Chondrocyte (in vitro differentiated cells): Measurements from ENCODE around the gene BDH1. TPM values are rescaled to one million over a fixed set of nuclear protein-coding genes. Genes with fewer than 3 reads are reported as not detected.

Experiments
- DNase-seq: peaks from one replicate; pipeline ENCODE4 v3.0.0; 2021; ENCODE audit warnings: mixed read lengths, low spot score
- H3K27ac Mint-ChIP-seq: one replicate; pipeline ENCODE4 v1.8.0; 2021; ENCODE audit warnings: mild to moderate bottlenecking, moderate library complexity, mixed read lengths; ENCODE audit not compliant: unreplicated experiment
- H3K27me3 Mint-ChIP-seq: 2 replicates; pipeline ENCODE4 v1.8.0; 2021; ENCODE audit warnings: low read depth, mixed read lengths
- H3K36me3 Mint-ChIP-seq: 2 replicates; pipeline ENCODE4 v1.8.0; 2021; ENCODE audit warnings: low read depth, mixed read lengths
- H3K4me1 Mint-ChIP-seq: 2 replicates; pipeline ENCODE4 v1.8.0; 2021; ENCODE audit warnings: low read depth, mild to moderate bottlenecking, mixed read lengths
- H3K4me3 Mint-ChIP-seq: one replicate; pipeline ENCODE4 v1.8.0; 2021; ENCODE audit warnings: mild to moderate bottlenecking, moderate library complexity, mixed read lengths; ENCODE audit not compliant: unreplicated experiment
- H3K9me3 Mint-ChIP-seq: 2 replicates; pipeline ENCODE4 v1.8.0; 2021; ENCODE audit warnings: low read depth, mixed read lengths
- CTCF ChIP-seq: fragments of 200-600 bp; sonication (generic); IDR thresholded peaks from 2 replicates; pipeline ENCODE4 v1.5.0; 2021; ENCODE audit warnings: antibody characterized with exemption, mild to moderate bottlenecking, moderate library complexity
- total RNA-seq: library from RNA; stranded (reverse); gene quantifications from 3 replicates; pipeline ENCODE4 v1.2.1, GENCODE V29; 2021

The BDH1 gene
- total RNA-seq, 1 donor from 2014 or later, result 8.4 TPM

GRCh38 chr3:197508051-197508451 lies 47.7 kb downstream of the BDH1 start:
- H3K27ac Mint-ChIP-seq, result no peak overlapping the region
- no peak overlapping the region for H3K4me3 Mint-ChIP-seq
- H3K9me3 Mint-ChIP-seq, result no peaks in the 10 kb centered on the region

DNA sequence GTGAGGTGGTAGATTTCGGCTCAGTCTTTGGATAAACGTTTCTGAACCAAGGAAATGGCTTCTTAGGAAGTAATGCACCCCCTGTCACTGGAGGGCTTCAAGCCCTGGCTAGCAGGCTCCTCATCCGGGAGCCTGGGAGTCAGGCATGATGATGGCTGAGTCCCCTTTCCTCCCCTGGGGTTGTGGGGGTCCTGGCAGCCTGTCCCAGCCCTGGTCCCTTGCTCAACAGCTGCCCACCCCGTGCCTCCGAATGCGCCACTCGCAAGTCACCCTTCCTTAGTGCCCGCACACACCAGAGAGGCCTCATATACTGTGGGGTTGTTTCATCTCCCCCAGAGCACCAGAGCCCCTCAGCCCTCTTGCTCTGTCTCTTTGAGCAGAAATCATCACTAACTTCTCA lies 48.2 kb downstream of the BDH1 start:
- no peaks in the 10 kb centered on the region for H3K36me3 Mint-ChIP-seq
- no peak for TF ChIP-seq CTCF
- H3K4me1 Mint-ChIP-seq, result peaks cover 41% of the 10 kb centered on the region
- DNase-seq, result no peak
- H3K9me3 Mint-ChIP-seq, result no peaks in the 10 kb centered on the region
- no peak overlapping the region for H3K4me3 Mint-ChIP-seq
- H3K27me3 Mint-ChIP-seq, result no peaks in the 10 kb centered on the region
- H3K27ac Mint-ChIP-seq, result no peak overlapping the region

More at GRCh38 chr3:197508051-197508451, 47.7 kb downstream of the BDH1 start:
- peaks cover 41% of the 10 kb centered on the region for H3K4me1 Mint-ChIP-seq
- no peaks in the 10 kb centered on the region for H3K36me3 Mint-ChIP-seq
- no peak for DNase-seq
- TF ChIP-seq CTCF, result no peak
- no peaks in the 10 kb centered on the region for H3K27me3 Mint-ChIP-seq

GRCh38 chr3:197507081-197507480 lies 48.7 kb downstream of the BDH1 start:
- H3K9me3 Mint-ChIP-seq, result no peaks in the 10 kb centered on the region
- H3K36me3 Mint-ChIP-seq, result no peaks in the 10 kb centered on the region
- no peak overlapping the region for H3K4me3 Mint-ChIP-seq
- TF ChIP-seq CTCF, result no peak
- H3K27ac Mint-ChIP-seq, result no peak overlapping the region
- no peak for DNase-seq
- H3K4me1 Mint-ChIP-seq, result peaks cover 41% of the 10 kb centered on the region
- no peaks in the 10 kb centered on the region for H3K27me3 Mint-ChIP-seq

DNA sequence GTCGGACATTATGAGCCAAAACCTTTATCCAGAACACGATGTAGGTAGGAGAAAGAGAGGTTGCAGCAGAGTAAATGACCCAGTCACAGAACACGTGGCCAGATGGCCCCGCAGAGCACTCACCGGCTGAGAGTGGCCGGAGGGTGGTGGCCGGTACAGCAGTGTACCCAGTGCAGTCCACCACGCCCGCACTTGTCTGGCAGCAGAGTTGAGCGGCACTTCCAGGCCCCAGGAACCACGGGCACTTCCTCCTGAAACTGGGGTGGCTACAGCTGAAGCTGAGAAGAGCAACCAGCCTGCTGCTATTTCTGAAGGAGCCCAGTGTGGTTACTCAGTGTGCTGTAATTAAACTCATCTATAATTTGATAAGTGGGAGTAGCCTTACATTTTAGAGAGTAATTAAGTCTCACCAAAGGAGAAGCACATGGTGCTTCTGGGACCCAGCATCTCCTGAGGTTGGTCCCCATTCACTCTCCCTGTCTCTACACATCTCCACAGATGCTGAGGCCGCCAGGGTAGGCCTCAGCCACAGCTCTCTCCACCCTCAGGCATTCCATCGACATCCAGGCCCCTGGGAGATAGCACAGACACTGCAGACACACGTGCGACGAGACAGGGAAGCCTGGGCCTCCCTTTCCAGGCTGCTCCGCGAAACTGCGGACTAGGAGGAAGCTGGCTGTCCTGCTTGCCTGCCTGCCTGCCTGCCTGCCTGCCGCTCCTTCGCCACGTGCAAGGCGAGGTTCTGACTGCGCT lies 49.8 kb downstream of the BDH1 start:
- Mint-ChIP-seq H3K9me3 (no peaks in the 10 kb centered on the region), H3K36me3 (no peaks in the 10 kb centered on the region), H3K4me3 (no peak overlapping the region), H3K4me1 (peaks cover 30% of the 10 kb centered on the region), H3K27me3 (no peaks in the 10 kb centered on the region), H3K27ac (no peak overlapping the region)
- TF ChIP-seq CTCF, result no peak
- DNase-seq, result no peak

DNA sequence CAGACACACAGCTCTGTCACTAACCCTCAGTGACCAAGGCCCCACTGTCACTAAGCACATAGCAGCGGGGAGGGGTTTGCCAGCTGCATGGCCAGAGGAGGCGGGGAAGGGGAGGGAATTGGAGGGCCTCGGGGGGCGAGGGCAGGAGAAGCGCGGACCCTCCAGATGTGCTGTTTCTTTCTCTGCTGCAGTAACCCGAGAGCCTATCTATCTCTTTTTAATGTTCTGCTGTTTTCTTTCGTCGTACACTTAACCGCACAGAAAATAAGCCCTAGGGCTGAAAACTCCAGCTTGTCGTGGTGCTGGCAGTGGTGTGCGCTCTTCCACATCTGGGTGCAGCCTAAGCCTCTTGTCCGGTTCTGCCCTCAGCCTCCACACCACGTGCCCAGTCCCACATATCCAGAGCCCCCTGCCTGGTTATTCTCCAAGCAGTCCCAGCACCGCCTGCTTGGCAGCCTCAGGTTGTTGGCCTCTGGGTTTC lies 51.1 kb downstream of the BDH1 start:
- no peak for TF ChIP-seq CTCF
- peaks cover 20% of the 10 kb centered on the region for H3K4me1 Mint-ChIP-seq
- H3K27me3 Mint-ChIP-seq, result no peaks in the 10 kb centered on the region
- H3K36me3 Mint-ChIP-seq, result no peaks in the 10 kb centered on the region
- H3K9me3 Mint-ChIP-seq, result no peaks in the 10 kb centered on the region
- DNase-seq, result no peak
- no peak overlapping the region for H3K4me3 Mint-ChIP-seq
- H3K27ac Mint-ChIP-seq, result no peak overlapping the region
